PC-3 (cell line): ENCODE data around the gene NPFFR2. TPM values are rescaled to one million over a fixed set of nuclear protein-coding genes. Genes with fewer than 3 reads are reported as not detected.
A peak's percentile ranks its signal among the peaks of the same experiment; 100 is the strongest.

Experiments used
- ATAC-seq: fragments of 200-7000 bp; cut with Tn5 transposase; 2 replicates; pipeline ENCODE4 v1.9.1; 2020; ENCODE audit warnings: mild to moderate bottlenecking, moderate library complexity
- BruUV-seq: library from RNA; stranded (reverse); fragments of 400-500 nt; replicated peaks from 2 replicates; lab custom pipeline; 2021; lab: Mats Ljungman, UMichigan
- CTCF ChIA-PET: fragments of 300-600 bp; sonication (Branson Sonifier 250); formaldehyde crosslinking; loops from one replicate; lab custom pipeline; 2022; ENCODE audit warnings: antibody characterized with exemption; lab: Charles Lee
- POLR2A ChIA-PET: fragments of 300-600 bp; sonication (Branson Sonifier 250); formaldehyde crosslinking; loops from one replicate; lab custom pipeline; 2022; ENCODE audit warnings: antibody characterized with exemption; ENCODE audit not compliant: unreplicated experiment; lab: Charles Lee
- DNase-seq: peaks from one replicate; pipeline ENCODE4 v3.0.0-alpha.2; 2015
- H2AFZ ChIP-seq: fragments of 300-600 bp; sonication (generic); 2 replicates; pipeline ENCODE4 v1.6.0; 2016; ENCODE audit warnings: antibody characterized with exemption, low read length
- H3F3A ChIP-seq: fragments of 300-600 bp; sonication (generic); one replicate; pipeline ENCODE4 v1.6.0; 2017; ENCODE audit warnings: antibody characterized with exemption, low read length, control low read depth, mild to moderate bottlenecking; ENCODE audit not compliant: unreplicated experiment
- H3K27ac ChIP-seq: fragments of 300-600 bp; sonication (generic); 2 replicates; pipeline ENCODE4 v1.5.1; 2016; ENCODE audit warnings: mild to moderate bottlenecking, low read length
- H3K27me3 ChIP-seq: fragments of 300-600 bp; sonication (generic); 2 replicates; pipeline ENCODE4 v1.6.1; 2016; ENCODE audit warnings: low read length, mixed read lengths
- H3K36me3 ChIP-seq: fragments of 300-600 bp; sonication (generic); 2 replicates; pipeline ENCODE4 v1.6.1; 2016; ENCODE audit warnings: low read depth, mixed run types, low read length, mixed read lengths
- H3K4me1 ChIP-seq: fragments of 300-600 bp; sonication (generic); 2 replicates; pipeline ENCODE4 v1.5.1; 2016; ENCODE audit warnings: low read length; ENCODE audit not compliant: insufficient read depth
- H3K4me2 ChIP-seq: fragments of 300-600 bp; sonication (generic); 2 replicates; pipeline ENCODE4 v1.6.0; 2016; ENCODE audit warnings: low read length
- H3K4me3 ChIP-seq: fragments of 300-600 bp; sonication (generic); 2 replicates; pipeline ENCODE4 v1.5.1; 2016; ENCODE audit warnings: mild to moderate bottlenecking, low read length, mixed read lengths
- H3K79me2 ChIP-seq: fragments of 300-600 bp; sonication (generic); 2 replicates; pipeline ENCODE4 v1.6.1; 2017; ENCODE audit warnings: low read length, mixed read lengths
- H3K9ac ChIP-seq: fragments of 300-600 bp; sonication (generic); 2 replicates; pipeline ENCODE4 v1.6.0; 2016; ENCODE audit warnings: mild to moderate bottlenecking, low read length
- H3K9me2 ChIP-seq: fragments of 300-600 bp; sonication (generic); replicated peaks from 2 replicates; pipeline ENCODE4 v1.6.1; 2016; ENCODE audit warnings: mixed run types, low read length, mixed read lengths
- H3K9me3 ChIP-seq: fragments of 300-600 bp; sonication (generic); 2 replicates; pipeline ENCODE4 v1.6.1; 2016; ENCODE audit warnings: low read length, mixed read lengths
- H4K20me1 ChIP-seq: fragments of 300-600 bp; sonication (generic); 2 replicates; pipeline ENCODE4 v1.6.1; 2016; ENCODE audit warnings: low read length, mixed read lengths
- EZH2 ChIP-seq: fragments of 300-600 bp; sonication (generic); IDR thresholded peaks from one replicate; pipeline ENCODE4 v1.6.1; 2017; ENCODE audit warnings: antibody characterized with exemption, mild to moderate bottlenecking, low read length; ENCODE audit not compliant: unreplicated experiment
- EZH2phosphoT487 ChIP-seq: fragments of 300-600 bp; sonication (generic); IDR thresholded peaks from 2 replicates; pipeline ENCODE4 v1.6.1; 2018; ENCODE audit warnings: mild to moderate bottlenecking, antibody characterized with exemption, low read length, borderline replicate concordance
- intact Hi-C: fragments of 100-400 bp; cut with micrococcal nuclease; formaldehyde crosslinking; loops from 2 replicates; pipeline ENCODE4 v1.9.0; 2023
- total RNA-seq: library from RNA; depleted of rRNA; stranded (reverse); fragments of >200 nt; gene quantifications from 2 replicates; pipeline ENCODE4 v1.2.3, GENCODE V29; 2014
- TF ChIP-seq, protein P1 (sequence below): fragments of 300-600 bp; sonication (generic); conservative IDR thresholded peaks from 2 replicates; pipeline ENCODE4 v1.5.1; 2017; ENCODE audit warnings: antibody characterized with exemption, low read depth, mild to moderate bottlenecking, low read length

NPFFR2 gene
- total RNA-seq, 1 experiment from 2014 or later, result not detected

DNA sequence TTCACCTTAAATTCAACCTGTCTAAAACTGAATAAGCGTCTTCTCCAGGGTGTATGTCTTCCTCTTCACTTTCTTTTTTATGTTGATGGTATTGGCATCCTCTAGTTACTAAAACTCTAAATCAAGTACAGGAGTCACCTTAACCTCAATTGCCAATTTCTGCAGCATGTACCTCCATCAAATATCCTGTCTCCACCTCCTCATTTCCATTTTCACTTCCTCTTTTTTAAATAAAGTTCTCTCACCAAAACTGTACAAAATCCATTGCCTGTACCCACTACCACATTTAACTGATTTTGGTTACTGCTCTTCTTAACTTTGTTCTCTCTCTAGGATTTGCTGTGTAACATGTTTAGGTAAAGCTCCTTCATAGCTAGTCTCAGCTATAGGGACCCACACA lies 9.2 kb upstream of the NPFFR2 start:
- H3F3A ChIP-seq, result no peaks in the 10 kb centered on the region
- H3K27ac ChIP-seq, result no peak overlapping the region
- ChIA-PET POLR2A (no interaction called here), CTCF (no interaction called here)
- H3K9ac ChIP-seq, result no peak overlapping the region
- TF ChIP-seq, protein P1, sequence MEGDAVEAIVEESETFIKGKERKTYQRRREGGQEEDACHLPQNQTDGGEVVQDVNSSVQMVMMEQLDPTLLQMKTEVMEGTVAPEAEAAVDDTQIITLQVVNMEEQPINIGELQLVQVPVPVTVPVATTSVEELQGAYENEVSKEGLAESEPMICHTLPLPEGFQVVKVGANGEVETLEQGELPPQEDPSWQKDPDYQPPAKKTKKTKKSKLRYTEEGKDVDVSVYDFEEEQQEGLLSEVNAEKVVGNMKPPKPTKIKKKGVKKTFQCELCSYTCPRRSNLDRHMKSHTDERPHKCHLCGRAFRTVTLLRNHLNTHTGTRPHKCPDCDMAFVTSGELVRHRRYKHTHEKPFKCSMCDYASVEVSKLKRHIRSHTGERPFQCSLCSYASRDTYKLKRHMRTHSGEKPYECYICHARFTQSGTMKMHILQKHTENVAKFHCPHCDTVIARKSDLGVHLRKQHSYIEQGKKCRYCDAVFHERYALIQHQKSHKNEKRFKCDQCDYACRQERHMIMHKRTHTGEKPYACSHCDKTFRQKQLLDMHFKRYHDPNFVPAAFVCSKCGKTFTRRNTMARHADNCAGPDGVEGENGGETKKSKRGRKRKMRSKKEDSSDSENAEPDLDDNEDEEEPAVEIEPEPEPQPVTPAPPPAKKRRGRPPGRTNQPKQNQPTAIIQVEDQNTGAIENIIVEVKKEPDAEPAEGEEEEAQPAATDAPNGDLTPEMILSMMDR, result no peak
- no peak for TF ChIP-seq EZH2phosphoT487
- no peak for TF ChIP-seq EZH2
- intact Hi-C loops, result no loop called here
- H4K20me1 ChIP-seq, result no peaks in the 10 kb centered on the region
- peaks cover 16% of the 10 kb centered on the region; the same call in 1 of the 2 replicates for H3K27me3 ChIP-seq
- H3K79me2 ChIP-seq, result no peaks in the 10 kb centered on the region
- no peak overlapping the region for H3K4me3 ChIP-seq
- H3K4me2 ChIP-seq, result no peak overlapping the region
- no peaks in the 10 kb centered on the region for H3K9me3 ChIP-seq
- BruUV-seq, result no TSS peak
- H2AFZ ChIP-seq, result no peak overlapping the region
- DNase-seq (no peak), ATAC-seq (no peak)
- H3K36me3 ChIP-seq, result no peaks in the 10 kb centered on the region
- H3K9me2 ChIP-seq, result no peaks in the 10 kb centered on the region
- no peaks in the 10 kb centered on the region for H3K4me1 ChIP-seq

DNA sequence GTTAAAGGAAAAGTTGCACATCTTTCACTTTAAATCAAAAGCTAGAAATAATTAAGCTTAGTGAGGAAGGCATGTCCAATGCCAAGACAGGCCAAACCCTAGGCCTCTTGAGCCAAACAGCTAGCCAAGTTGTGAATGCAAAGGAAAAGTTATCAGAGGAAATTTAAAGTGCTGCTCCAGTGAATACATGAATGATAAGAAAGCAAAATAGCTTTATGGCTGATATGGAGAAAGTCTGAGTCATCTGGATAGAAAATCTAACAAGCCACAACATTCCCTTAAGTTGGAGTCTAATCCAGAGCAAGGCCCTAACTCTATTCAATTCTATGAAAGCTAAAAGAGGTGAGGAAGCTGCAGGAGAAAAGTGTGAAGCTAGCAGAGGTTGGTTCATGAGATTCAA lies 23.8 kb downstream of the NPFFR2 start:
- H3F3A ChIP-seq, result no peaks in the 10 kb centered on the region
- ChIA-PET CTCF (no interaction called here), POLR2A (no interaction called here)
- no peak overlapping the region for H2AFZ ChIP-seq
- no peaks in the 10 kb centered on the region for H3K9me2 ChIP-seq
- H4K20me1 ChIP-seq, result no peaks in the 10 kb centered on the region
- no peaks in the 10 kb centered on the region for H3K9me3 ChIP-seq
- DNase-seq, result no peak
- BruUV-seq, result no TSS peak
- no peak for ATAC-seq
- no peak overlapping the region for H3K27ac ChIP-seq
- no peaks in the 10 kb centered on the region for H3K36me3 ChIP-seq
- no peak overlapping the region for H3K9ac ChIP-seq
- H3K27me3 ChIP-seq, result 0 out of 2 replicates have a peak, but pooled peaks cover 9% of the 10 kb centered on the region
- no peak overlapping the region for H3K4me2 ChIP-seq
- H3K4me3 ChIP-seq, result no peak overlapping the region
- no peaks in the 10 kb centered on the region for H3K4me1 ChIP-seq
- TF ChIP-seq, protein P1, result no peak
- TF ChIP-seq EZH2phosphoT487 (no peak), EZH2 (no peak)
- H3K79me2 ChIP-seq, result no peaks in the 10 kb centered on the region
- intact Hi-C loops, result no loop called here

DNA sequence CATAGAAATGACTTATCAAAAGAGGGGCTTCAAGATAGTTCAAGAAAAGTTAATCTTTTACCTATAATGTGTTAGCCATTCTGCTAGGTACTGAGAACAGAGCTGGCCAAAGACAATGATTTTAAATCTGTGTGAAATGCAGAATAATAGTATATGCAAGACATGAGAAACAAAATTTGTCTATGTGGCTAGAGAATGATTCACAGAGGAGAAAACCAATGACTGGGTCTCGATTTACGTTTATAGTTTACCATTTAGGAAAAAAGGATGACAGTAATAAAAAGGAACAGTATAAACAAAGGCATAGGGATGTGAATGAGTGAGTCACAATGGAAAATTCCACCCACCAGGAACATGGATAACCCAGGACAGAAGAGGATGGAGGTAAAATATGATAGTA lies 31.9 kb downstream of the NPFFR2 start:
- Histone ChIP-seq H3K79me2 (no peaks in the 10 kb centered on the region), H3K9me2 (no peaks in the 10 kb centered on the region), H3K27me3 (0 out of 2 replicates have a peak, but pooled peaks cover 16% of the 10 kb centered on the region), H3K9ac (no peak overlapping the region), H3K4me2 (no peak overlapping the region), H3K27ac (no peak overlapping the region), H2AFZ (no peak overlapping the region), H3K4me1 (no peaks in the 10 kb centered on the region), H3K4me3 (no peak overlapping the region), H3F3A (no peaks in the 10 kb centered on the region), H3K36me3 (no peaks in the 10 kb centered on the region), H4K20me1 (no peaks in the 10 kb centered on the region), H3K9me3 (no peaks in the 10 kb centered on the region)
- ATAC-seq (peak; percentile 29; the same call in 1 of the 2 replicates), DNase-seq (peak; percentile 19)
- no peak for TF ChIP-seq EZH2
- TF ChIP-seq, protein P1, result no peak
- no peak for TF ChIP-seq EZH2phosphoT487
- POLR2A ChIA-PET, result no interaction called here
- BruUV-seq, result no TSS peak
- CTCF ChIA-PET, result no interaction called here
- intact Hi-C loops, result no loop called here
